Mesodermal cell (in vitro differentiated cells): ENCODE results near the gene ZNF687.
A peak's percentile ranks its signal among the peaks of the same experiment; 100 is the strongest.

Experiments
- H3K27ac ChIP-seq: 2 replicates; pipeline ENCODE4 v1.7.0; 2013; ENCODE audit warnings: mild to moderate bottlenecking, low read depth, low read length, moderate library complexity; ENCODE audit not compliant: severe bottlenecking
- H3K36me3 ChIP-seq: 2 replicates; pipeline ENCODE4 v1.7.1; 2013; ENCODE audit warnings: mild to moderate bottlenecking, low read length, moderate library complexity; ENCODE audit not compliant: control insufficient read depth, insufficient read depth
- H3K4me1 ChIP-seq: one replicate; pipeline ENCODE4 v1.7.1; 2013; ENCODE audit warnings: mild to moderate bottlenecking, low read length; ENCODE audit not compliant: insufficient read depth, control insufficient read depth, poor library complexity, severe bottlenecking
- H3K4me3 ChIP-seq: 2 replicates; pipeline ENCODE4 v1.7.0; 2013; ENCODE audit warnings: low read length, control low read depth, mild to moderate bottlenecking; ENCODE audit not compliant: insufficient read depth, poor library complexity, severe bottlenecking; ENCODE audit errors: extremely low read depth
- H3K9me3 ChIP-seq: 2 replicates; pipeline ENCODE4 v1.7.1; 2013; ENCODE audit warnings: mild to moderate bottlenecking, low read length, moderate library complexity; ENCODE audit not compliant: control insufficient read depth
- WGBS, 2 experiments: methylation state at CpG; one replicate each; pipeline ENCODE4 v1.1.5; 2013; ENCODE audit warnings: missing lambda C conversion rate in 2 of 2; ENCODE audit not compliant: insufficient coverage in 2 of 2; 5-methylcytosine and 5-hydroxymethylcytosine counted together

The ZNF687 gene

GRCh38 chr1:151314137-151314875, 32.2 kb downstream of the ZNF687 start:
- Histone ChIP-seq H3K9me3 (no peaks in the 10 kb centered on the region), H3K36me3 (peaks cover 49% of the 10 kb centered on the region), H3K27ac (no peak overlapping the region), H3K4me3 (no peak overlapping the region), H3K4me1 (peaks cover 49% of the 10 kb centered on the region)
- 55 to 83% methylated on average over 1 to 2 of the region's 3 CpGs for WGBS, 2 experiments

- Histone ChIP-seq H3K9me3 (no peaks in the 10 kb centered on the region), H3K36me3 (peaks cover 61% of the 10 kb centered on the region), H3K4me1 (peaks cover 35% of the 10 kb centered on the region), H3K4me3 (no peak overlapping the region), H3K27ac (no peak overlapping the region)
- 94 to 98% methylated on average over 17 of the region's 17 CpGs for WGBS, 2 experiments
Observed at GRCh38 chr1:151315565-151316235, 33.6 kb downstream of the ZNF687 start.

GRCh38 chr1:151318975-151319374, 36.9 kb downstream of the ZNF687 start:
- WGBS, 2 experiments: 80% methylated on average over 1 of the region's 3 CpGs; no CpG with 5 or more reads in 1 of the 2 experiments
- no peak overlapping the region for H3K4me3 ChIP-seq
- H3K36me3 ChIP-seq: peaks cover 72% of the 10 kb centered on the region
- H3K4me1 ChIP-seq: peaks cover 7% of the 10 kb centered on the region
- H3K27ac ChIP-seq: no peak overlapping the region
- no peaks in the 10 kb centered on the region for H3K9me3 ChIP-seq

GRCh38 chr1:151324390-151324930, 42.4 kb downstream of the ZNF687 start:
- no peaks in the 10 kb centered on the region for H3K9me3 ChIP-seq
- H3K4me1 ChIP-seq: peaks cover 13% of the 10 kb centered on the region
- H3K27ac ChIP-seq: no peak overlapping the region
- 94 to 97% methylated on average over 2 to 3 of the region's 4 CpGs for WGBS, 2 experiments
- no peak overlapping the region for H3K4me3 ChIP-seq
- H3K36me3 ChIP-seq: peaks cover 52% of the 10 kb centered on the region

- Histone ChIP-seq H3K4me1 (peaks cover 13% of the 10 kb centered on the region), H3K36me3 (peaks cover 46% of the 10 kb centered on the region), H3K4me3 (no peak overlapping the region), H3K27ac (no peak overlapping the region), H3K9me3 (no peaks in the 10 kb centered on the region)
- 79 to 100% methylated on average over 2 to 3 of the region's 7 CpGs for WGBS, 2 experiments
Observed at GRCh38 chr1:151325231-151325630, 43.1 kb downstream of the ZNF687 start.

GRCh38 chr1:151325646-151326429, 43.7 kb downstream of the ZNF687 start:
- H3K27ac ChIP-seq: no peak overlapping the region
- no peaks in the 10 kb centered on the region for H3K9me3 ChIP-seq
- H3K4me1 ChIP-seq: peaks cover 13% of the 10 kb centered on the region
- WGBS, 2 experiments: 68 to 80% methylated on average over 2 to 3 of the region's 5 CpGs
- H3K4me3 ChIP-seq: peak overlapping the region; percentile 79
- peaks cover 40% of the 10 kb centered on the region for H3K36me3 ChIP-seq

GRCh38 chr1:151326619-151327222, 44.6 kb downstream of the ZNF687 start:
- H3K27ac ChIP-seq: no peak overlapping the region
- H3K36me3 ChIP-seq: peaks cover 35% of the 10 kb centered on the region
- 6 to 9% methylated on average over 7 of the region's 12 CpGs for WGBS, 2 experiments
- no peaks in the 10 kb centered on the region for H3K9me3 ChIP-seq
- H3K4me1 ChIP-seq: peaks cover 13% of the 10 kb centered on the region
- H3K4me3 ChIP-seq: peak overlapping the region; percentile 79

- Histone ChIP-seq H3K4me3 (peak within 1 kb of the TSS; percentile 79), H3K36me3 (peaks cover 28% of the 10 kb centered on the region), H3K27ac (peak within 1 kb of the TSS; percentile 98), H3K4me1 (peaks cover 13% of the 10 kb centered on the region), H3K9me3 (no peaks in the 10 kb centered on the region)
- 0% methylated on average over 28 to 29 of the region's 40 CpGs for WGBS, 2 experiments
Observed at GRCh38 chr1:151327223-151327902, 45.3 kb downstream of the ZNF687 start, which contains the start of gene PI4KB. TSS of gene PI4KB (minus strand) at chr1:151327416. CDS start at chr1:151316481, 10,935 bp downstream.

- peak overlapping the region; percentile 98 for H3K27ac ChIP-seq
- peak overlapping the region; percentile 79 for H3K4me3 ChIP-seq
Observed at GRCh38 chr1:151327903-151328674, 46.0 kb downstream of the ZNF687 start.

More at GRCh38 chr1:151327903-151328674, 46.0 kb downstream of the ZNF687 start:
- WGBS, 2 experiments: 47 to 62% methylated on average over 26 to 29 of the region's 34 CpGs
- H3K9me3 ChIP-seq: no peaks in the 10 kb centered on the region
- peaks cover 21% of the 10 kb centered on the region for H3K36me3 ChIP-seq
- H3K4me1 ChIP-seq: peaks cover 13% of the 10 kb centered on the region
